Small intestine (tissue), 7 donors: ENCODE data around the gene RAB17. TPM values are rescaled to one million over a fixed set of nuclear protein-coding genes. Genes with fewer than 3 reads are reported as not detected.

Experiments used
- DNase-seq, 2 donors: peaks; one replicate each; pipeline versions ENCODE4 v3.0.0 to v3.0.0-alpha.2; 2013
- FAIRE-seq: peaks from 2 replicates; lab custom pipeline; 2012; peaks lifted over from hg19 to GRCh38; lab: Jason Lieb, UNC
- H3K27ac ChIP-seq, 3 donors: one replicate each; pipeline ENCODE4 v1.5.1; 2013; ENCODE audit warnings: low read length in 2 of 3, mild to moderate bottlenecking in 2 of 3, control low read depth in 1 of 3, inconsistent platforms in 1 of 3, low read depth in 1 of 3, moderate library complexity in 1 of 3
- H3K27me3 ChIP-seq, 3 donors: one replicate each; pipeline ENCODE4 v1.6.1; 2013; ENCODE audit warnings: low read length in 3 of 3, inconsistent platforms in 1 of 3; ENCODE audit not compliant: control insufficient read depth in 3 of 3, insufficient read depth in 3 of 3
- H3K36me3 ChIP-seq, 3 donors: one replicate each; pipeline ENCODE4 v1.6.1; 2013; ENCODE audit warnings: low read length in 3 of 3, inconsistent platforms in 1 of 3, low read depth in 1 of 3, mild to moderate bottlenecking in 1 of 3, moderate library complexity in 1 of 3; ENCODE audit not compliant: control insufficient read depth in 3 of 3, insufficient read depth in 2 of 3
- H3K4me1 ChIP-seq, 3 donors: one replicate each; pipeline ENCODE4 v1.6.1; 2013; ENCODE audit warnings: low read length in 2 of 3, inconsistent platforms in 1 of 3, low read depth in 1 of 3, mild to moderate bottlenecking in 1 of 3, moderate library complexity in 1 of 3; ENCODE audit not compliant: control insufficient read depth in 3 of 3, insufficient read depth in 2 of 3
- H3K4me3 ChIP-seq, 3 donors: one replicate each; pipeline ENCODE4 v1.5.1; 2013; ENCODE audit warnings: low read length in 3 of 3, control low read depth in 1 of 3, inconsistent platforms in 1 of 3, low read depth in 1 of 3, mild to moderate bottlenecking in 1 of 3, moderate library complexity in 1 of 3
- H3K9me3 ChIP-seq, 2 donors: one replicate each; pipeline ENCODE4 v1.6.1; 2013; ENCODE audit warnings: low read depth in 1 of 2, low read length in 1 of 2; ENCODE audit not compliant: control insufficient read depth in 2 of 2, insufficient read depth in 1 of 2
- WGBS, 3 donors: extraction: QIAGEN DNeasy Blood & Tissue Kit; methylation state at CpG; one replicate each; pipeline ENCODE4 v1.1.7; 2013; 5-methylcytosine and 5-hydroxymethylcytosine counted together
- polyA plus RNA-seq, 4 donors: library from polyadenylated mRNA; stranded (reverse) in 3 of 4; unstranded in 1 of 4; fragments of 200-250 nt in 3 of 4; fragments of 120-200 nt in 1 of 4; gene quantifications; one replicate each; pipeline versions ENCODE4 v1.2.1 to v1.2.3, GENCODE V29; 2013
- donor health status: healthy with polysubstance abuse.
- donor health status: control.
- donor health status: control.
- donor health status: Bipolar disorder and iron deficiency.
- donor health status: healthy.

RAB17 gene
- polyA plus RNA-seq, 4 donors: 52.8 to 613 (median 354) TPM

GRCh38 chr2:237567276-237568029, 23.1 kb downstream of the RAB17 start:
- no peaks in the 10 kb centered on the region for H3K9me3 ChIP-seq
- no peak for DNase-seq

DNA sequence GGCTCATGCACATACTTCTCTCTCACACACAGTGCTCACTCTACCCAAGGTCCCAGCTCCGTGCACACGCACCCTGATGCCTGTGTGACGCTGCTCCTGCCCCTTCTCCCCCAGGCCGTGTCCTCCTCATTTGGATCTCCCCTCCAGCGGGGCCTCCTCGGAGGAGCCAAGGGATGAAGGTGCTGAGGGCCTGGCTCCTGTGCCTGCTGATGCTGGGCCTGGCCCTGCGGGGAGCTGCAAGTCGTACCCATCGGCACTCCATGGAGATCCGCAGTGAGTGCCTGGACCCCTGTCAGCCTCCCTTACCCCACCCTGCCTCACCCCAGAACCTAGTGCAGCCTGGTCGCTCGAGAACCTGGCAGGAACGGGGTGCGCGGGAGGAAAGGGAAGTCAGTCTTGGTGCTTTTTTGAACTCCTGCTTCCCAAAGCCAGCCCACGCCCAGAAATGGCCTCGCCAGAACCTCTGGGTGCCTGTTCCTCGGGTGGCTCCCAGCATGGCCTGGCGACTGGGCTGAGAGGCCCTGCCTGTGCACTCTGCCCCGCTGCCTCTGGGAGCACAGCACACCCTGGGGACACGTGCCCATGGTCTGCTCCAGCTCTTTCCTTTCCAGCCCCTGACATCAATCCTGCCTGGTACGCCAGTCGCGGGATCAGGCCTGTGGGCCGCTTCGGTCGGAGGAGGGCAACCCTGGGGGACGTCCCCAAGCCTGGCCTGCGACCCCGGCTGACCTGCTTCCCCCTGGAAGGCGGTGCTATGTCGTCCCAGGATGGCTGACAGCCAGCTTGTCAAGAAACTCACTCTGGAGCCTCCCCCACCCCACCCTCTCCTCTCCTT, 23.9 kb downstream of the RAB17 start, which contains the start of gene PRLH:
Gene PRLH (plus strand): TSS at position 174 of the 835 bp plus-strand sequence. CDS start 0 bp downstream, at position 174.
- Histone ChIP-seq H3K36me3 (no peaks in the 10 kb centered on the region), H3K9me3 (no peaks in the 10 kb centered on the region), H3K4me1 (no peaks in the 10 kb centered on the region), H3K27ac (no peak within 1 kb of the TSS), H3K4me3 (no peak within 1 kb of the TSS), H3K27me3 (peaks cover 0 to 10% (median 7%) of the 10 kb centered on the region in 3 donors)
- no peak for FAIRE-seq
- WGBS, 3 donors: 68 to 78% (median 74%) methylated on average over 32 of the region's 32 CpGs
- peak in 1 of 2 donors; percentile 21 for DNase-seq

More at GRCh38 chr2:237567276-237568029, 23.1 kb downstream of the RAB17 start:
- no peaks in the 10 kb centered on the region for H3K36me3 ChIP-seq
- peaks cover 0 to 10% (median 7%) of the 10 kb centered on the region in 3 donors for H3K27me3 ChIP-seq
- H3K27ac ChIP-seq: no peak overlapping the region
- WGBS, 3 donors: 85 to 88% (median 87%) methylated on average over 16 of the region's 16 CpGs
- H3K4me3 ChIP-seq: no peak overlapping the region
- no peak for FAIRE-seq
- H3K4me1 ChIP-seq: no peaks in the 10 kb centered on the region

DNA sequence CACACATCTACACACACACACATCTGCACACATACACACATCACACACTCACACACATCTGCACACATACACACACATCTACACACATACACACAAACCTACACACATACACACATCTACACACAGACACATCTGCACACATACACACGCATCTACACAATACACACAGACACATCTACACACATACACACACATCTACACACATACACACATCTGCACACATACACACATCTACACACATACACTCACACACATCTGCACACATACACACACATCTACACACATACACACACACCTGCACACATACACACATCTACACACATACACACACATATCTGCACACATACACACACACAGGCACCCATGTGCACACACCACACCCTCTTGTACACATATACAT, 24.6 kb downstream of the RAB17 start:
- Histone ChIP-seq H3K4me3 (no peak overlapping the region), H3K4me1 (no peaks in the 10 kb centered on the region), H3K27ac (no peak overlapping the region), H3K27me3 (peaks cover 0 to 10% (median 7%) of the 10 kb centered on the region in 3 donors), H3K36me3 (no peaks in the 10 kb centered on the region), H3K9me3 (no peaks in the 10 kb centered on the region)
- WGBS, 3 donors: 92 to 94% (median 94%) methylated on average over 1 of the region's 1 CpG
- FAIRE-seq: no peak
- no peak for DNase-seq

- Histone ChIP-seq H3K4me3 (no peak overlapping the region), H3K9me3 (no peaks in the 10 kb centered on the region), H3K27ac (no peak overlapping the region), H3K27me3 (peaks cover 0 to 10% (median 7%) of the 10 kb centered on the region in 3 donors), H3K36me3 (no peaks in the 10 kb centered on the region), H3K4me1 (no peaks in the 10 kb centered on the region)
- FAIRE-seq (no peak), DNase-seq (no peak)
- WGBS, 3 donors: 79 to 88% (median 85%) methylated on average over 14 of the region's 14 CpGs
Observed at GRCh38 chr2:237564526-237565131, 25.9 kb downstream of the RAB17 start.

GRCh38 chr2:237563816-237564215, 26.7 kb downstream of the RAB17 start:
- DNase-seq (peak in 1 of 2 donors; percentile 31), FAIRE-seq (no peak)
- H3K4me1 ChIP-seq: no peaks in the 10 kb centered on the region
- no peak overlapping the region for H3K27ac ChIP-seq
- no peaks in the 10 kb centered on the region for H3K9me3 ChIP-seq
- no peaks in the 10 kb centered on the region for H3K36me3 ChIP-seq
- no peak overlapping the region for H3K4me3 ChIP-seq
- WGBS, 3 donors: 25 to 29% (median 27%) methylated on average over 14 of the region's 14 CpGs
- H3K27me3 ChIP-seq: peaks cover 0 to 10% (median 7%) of the 10 kb centered on the region in 3 donors

DNA sequence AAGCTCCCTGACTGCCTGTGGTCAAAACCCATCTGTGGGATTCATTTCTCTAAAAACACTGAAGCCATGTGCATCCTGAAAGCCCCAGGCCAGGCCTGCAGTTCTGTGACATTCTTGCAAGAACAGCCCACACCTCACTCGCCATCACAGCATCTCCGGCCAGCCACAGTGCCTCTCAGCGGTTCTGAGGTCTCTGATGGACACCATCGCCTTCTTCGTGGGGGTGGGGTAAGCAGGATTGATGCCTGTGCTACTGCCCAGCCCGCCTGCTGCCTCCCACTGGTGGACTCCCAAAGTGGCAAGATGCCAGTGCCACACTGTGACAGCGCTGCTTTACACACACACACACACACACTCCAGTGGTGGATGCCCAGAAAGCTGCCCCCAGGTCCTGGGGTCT, 29.3 kb downstream of the RAB17 start:
- no peak for DNase-seq
- Histone ChIP-seq H3K4me1 (no peaks in the 10 kb centered on the region), H3K27ac (no peak overlapping the region), H3K27me3 (peaks cover 0 to 13% (median 7%) of the 10 kb centered on the region in 3 donors), H3K36me3 (no peaks in the 10 kb centered on the region), H3K9me3 (peaks cover 0 to 3% of the 10 kb centered on the region in 2 donors), H3K4me3 (no peak overlapping the region)
- 79 to 89% (median 84%) methylated on average over 7 of the region's 7 CpGs for WGBS, 3 donors
- FAIRE-seq: no peak

DNA sequence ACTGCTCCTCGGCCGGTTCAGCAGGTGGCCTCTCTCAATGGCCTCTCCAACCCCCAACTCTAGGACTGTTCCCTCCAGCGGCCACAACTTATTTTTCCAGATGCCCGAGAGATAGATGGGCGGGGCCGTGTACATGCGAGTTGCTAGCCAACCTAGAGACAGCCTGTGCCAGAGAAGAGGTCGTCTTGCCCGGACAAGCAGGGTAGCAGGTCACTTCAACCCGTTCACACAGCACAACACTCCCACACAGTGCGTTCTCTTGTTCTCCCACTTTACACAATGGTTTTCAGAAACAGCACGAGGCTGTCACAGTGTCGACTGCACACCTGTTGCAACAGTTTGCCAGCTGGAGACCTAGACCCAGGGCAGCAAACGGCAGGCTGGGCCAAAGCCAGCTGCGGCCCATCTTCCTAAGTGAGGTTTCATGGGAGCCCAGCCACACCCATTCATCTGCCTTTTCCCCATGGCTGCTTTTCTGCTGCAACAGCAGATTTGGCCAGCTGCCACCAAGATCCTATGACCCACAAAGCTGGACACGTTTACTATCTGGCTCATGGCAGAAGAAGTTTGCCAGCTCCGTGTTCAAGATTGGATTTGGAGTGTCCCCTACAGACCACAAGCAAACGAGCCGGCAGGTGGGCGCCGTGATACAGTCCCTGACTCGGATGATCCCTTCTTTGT, 31.4 kb downstream of the RAB17 start:
- H3K4me1 ChIP-seq: no peaks in the 10 kb centered on the region
- H3K9me3 ChIP-seq: peaks cover 0 to 18% of the 10 kb centered on the region in 2 donors
- peak in 1 of 2 donors; percentile 23 for DNase-seq
- WGBS, 3 donors: 59 to 63% (median 60%) methylated on average over 22 of the region's 22 CpGs
- no peak overlapping the region for H3K4me3 ChIP-seq
- H3K27ac ChIP-seq: no peak overlapping the region
- no peak for FAIRE-seq
- no peaks in the 10 kb centered on the region for H3K36me3 ChIP-seq
- peaks cover 0 to 13% (median 2%) of the 10 kb centered on the region in 3 donors for H3K27me3 ChIP-seq
